ENCODE measurements around the gene TRIM36.

TRIM36 gene

GRCh38 chr5:115169487-115170133 is at the start of gene TRIM36:
Gene TRIM36 (minus strand): TSS chr5:115169908. CDS start chr5:115169634, 274 bp downstream.
- peak; percentile 80 for DNase-seq

- DNase-seq = no peak
Measured at GRCh38 chr5:115214541-115214940, 44.8 kb upstream of the TRIM36 start.

GRCh38 chr5:115209279-115209678 is 39.6 kb upstream of the TRIM36 start:
- no peak for DNase-seq

- no peak for DNase-seq
Measured at GRCh38 chr5:115202952-115203351, 33.2 kb upstream of the TRIM36 start.

- DNase-seq = no peak
Measured at GRCh38 chr5:115196161-115196560, 26.5 kb upstream of the TRIM36 start.

GRCh38 chr5:115194676-115195075 is 25.0 kb upstream of the TRIM36 start:
- DNase-seq = no peak

GRCh38 chr5:115193295-115193694 is 23.6 kb upstream of the TRIM36 start:
- no peak for DNase-seq

- no peak for DNase-seq
Measured at GRCh38 chr5:115192098-115192497, 22.4 kb upstream of the TRIM36 start.

GRCh38 chr5:115191474-115192031 is 21.8 kb upstream of the TRIM36 start:
- no peak for DNase-seq

- no peak for DNase-seq
Measured at GRCh38 chr5:115190388-115190787, 20.7 kb upstream of the TRIM36 start.

GRCh38 chr5:115189866-115190265 is 20.2 kb upstream of the TRIM36 start:
- no peak for DNase-seq

- no peak for DNase-seq
Measured at GRCh38 chr5:115186794-115187193, 17.1 kb upstream of the TRIM36 start.

GRCh38 chr5:115184770-115185169 is 15.1 kb upstream of the TRIM36 start:
- DNase-seq = no peak

GRCh38 chr5:115181757-115182156 is 12.0 kb upstream of the TRIM36 start:
- DNase-seq = no peak

GRCh38 chr5:115180165-115180709 is 10.5 kb upstream of the TRIM36 start:
- DNase-seq = no peak

GRCh38 chr5:115179394-115180164 is 9.9 kb upstream of the TRIM36 start:
- no peak for DNase-seq

- DNase-seq = no peak
Measured at GRCh38 chr5:115179030-115179393, 9.3 kb upstream of the TRIM36 start.

- DNase-seq = no peak
Measured at GRCh38 chr5:115170929-115171510, 1.3 kb upstream of the TRIM36 start.

- DNase-seq = no peak
Measured at GRCh38 chr5:115170134-115170928, 623 bp upstream of the TRIM36 start.

GRCh38 chr5:115168829-115169486 is 750 bp downstream of the TRIM36 start:
- no peak for DNase-seq

GRCh38 chr5:115166744-115167393 is 2.8 kb downstream of the TRIM36 start:
- DNase-seq = no peak

GRCh38 chr5:115165790-115166189 is 3.9 kb downstream of the TRIM36 start:
- DNase-seq = no peak
